GM19328 (cell line): ENCODE data around the gene NAE1.
"Not testable (repeated sequence)": the region's sequence is repeated elsewhere in the genome, so short reads cannot be mapped to it uniquely, and the experiment has no call there.

Source experiments
- ATAC-seq: cut with Tn5 transposase; IDR thresholded peaks from one replicate; pipeline ENCODE4 v1.9.1; 2021; ENCODE audit warnings: mild to moderate bottlenecking, moderate library complexity; ENCODE audit not compliant: unreplicated experiment

Gene NAE1

DNA sequence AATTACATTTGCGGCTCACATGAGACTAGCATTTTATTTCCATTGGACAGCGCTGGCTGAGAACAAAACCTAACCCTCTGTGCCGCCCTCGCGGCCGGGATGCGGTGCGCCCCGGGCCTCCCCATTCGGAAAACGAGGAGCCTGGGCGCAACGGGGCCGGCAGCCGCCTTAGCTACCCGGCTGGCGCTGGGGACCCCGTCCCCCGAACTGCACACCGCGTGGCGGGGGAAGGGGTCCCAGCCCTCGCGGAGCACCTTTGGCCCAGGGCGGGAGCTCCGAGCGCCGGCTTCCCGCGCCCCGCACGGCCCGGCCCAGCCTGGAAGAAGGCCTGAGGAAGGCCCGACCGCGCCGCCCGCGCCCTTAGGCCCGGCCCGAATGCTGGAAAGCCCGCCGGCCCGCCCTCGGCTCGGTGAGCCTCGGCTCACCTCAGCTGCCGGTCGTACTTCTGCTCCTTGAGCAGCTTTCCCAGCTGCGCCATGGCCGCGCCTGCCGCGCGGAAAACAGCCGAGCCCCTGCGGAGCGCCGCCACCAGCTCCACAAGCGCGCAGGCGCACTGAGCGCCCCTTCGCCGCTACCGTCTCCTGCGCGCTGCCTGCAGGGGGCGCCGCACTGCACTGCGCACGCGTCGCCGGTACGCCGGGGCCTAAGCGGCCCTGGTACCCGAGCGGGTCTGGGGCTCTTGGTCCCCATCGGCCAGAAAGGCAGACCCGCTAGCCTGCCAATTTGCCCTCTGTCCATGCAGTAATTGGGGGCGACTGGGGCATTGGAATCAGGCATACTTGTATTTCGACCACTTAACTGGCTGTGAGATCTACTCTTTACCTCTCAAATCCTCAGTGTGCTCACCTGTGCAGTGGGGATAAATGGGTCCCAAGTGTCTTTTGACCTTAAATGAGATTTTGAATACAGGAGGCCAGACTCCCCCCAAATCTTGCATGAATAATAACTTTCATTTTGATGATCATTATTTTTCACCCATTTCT lies at the start of gene NAE1:
Gene NAE1 (minus strand): TSS at position 555 of the 983 bp plus-strand sequence. CDS start 77 bp downstream, at position 478.
- ATAC-seq = peak; percentile 94

DNA sequence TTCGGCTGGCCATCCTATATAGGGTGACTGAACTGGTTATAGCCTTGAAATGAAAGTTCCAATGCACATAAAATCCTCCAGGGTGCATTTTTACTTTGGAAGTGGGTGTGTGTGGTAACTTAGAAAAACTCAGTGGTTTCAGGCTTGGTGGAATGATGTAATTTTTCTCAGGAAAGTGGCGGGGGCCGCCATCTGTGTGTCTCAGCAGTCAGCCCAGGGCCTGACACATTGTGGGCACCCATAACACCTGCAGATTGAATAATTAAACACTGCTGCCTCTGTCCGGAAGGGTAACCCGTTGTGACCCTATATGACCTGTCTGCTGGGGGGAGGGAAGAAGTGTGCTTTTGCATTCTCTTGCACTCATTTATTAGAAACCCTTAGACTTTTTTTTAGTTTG lies 47.3 kb upstream of the NAE1 start:
- no peak for ATAC-seq

DNA sequence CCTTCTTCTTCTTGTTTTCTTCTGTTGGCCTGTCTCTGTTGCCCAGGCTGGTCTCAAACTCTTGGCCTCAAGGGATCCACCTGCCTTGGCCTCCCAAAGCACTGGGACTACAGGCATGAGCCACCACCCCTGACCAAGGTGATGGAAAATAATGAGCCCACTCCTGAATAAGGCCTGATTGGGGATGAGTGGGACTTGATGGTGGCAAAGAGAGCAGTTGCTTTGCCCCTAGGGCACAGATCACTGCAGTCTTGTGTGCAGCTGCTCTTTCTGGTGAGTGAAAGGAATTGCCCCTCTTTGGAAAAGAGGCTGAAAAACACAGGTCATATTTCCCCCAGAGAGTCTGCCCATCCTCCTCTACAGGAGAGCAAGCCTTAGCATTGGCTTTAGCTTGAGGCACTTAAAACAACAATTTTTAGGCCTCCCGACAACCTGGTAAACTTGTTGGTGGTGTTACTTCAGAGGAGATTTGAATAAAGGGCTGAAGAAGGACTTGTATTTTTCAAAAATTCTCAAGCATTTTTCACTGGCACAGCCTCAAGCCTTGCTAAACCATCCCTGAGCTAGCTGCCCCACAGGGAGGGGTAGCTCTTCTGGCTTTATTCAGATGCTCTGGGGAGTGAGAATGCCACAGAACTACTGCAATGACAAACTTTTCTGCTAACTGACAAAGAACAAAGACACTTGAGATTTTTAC lies 43.5 kb upstream of the NAE1 start:
- no peak for ATAC-seq

DNA sequence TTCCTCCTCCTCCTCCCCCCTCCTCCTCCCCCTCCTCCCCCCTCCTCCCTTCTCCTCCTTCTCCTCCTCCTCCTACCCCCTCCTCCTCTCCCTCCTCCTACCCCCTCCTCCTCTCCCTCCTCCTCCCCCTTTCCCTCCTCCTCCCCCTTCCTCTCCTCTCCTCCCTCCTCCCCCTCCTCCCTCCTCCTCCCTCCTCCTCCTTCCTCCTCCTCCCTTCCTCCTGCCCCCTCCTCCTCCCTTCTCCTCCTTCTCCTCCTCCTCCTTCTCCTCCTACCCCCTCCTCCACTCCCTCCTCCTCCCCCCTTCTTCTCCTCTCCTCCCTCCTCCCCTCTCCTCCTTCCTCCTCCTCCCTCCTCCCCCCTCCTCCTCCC lies 42.9 kb upstream of the NAE1 start:
- ATAC-seq = no peak

DNA sequence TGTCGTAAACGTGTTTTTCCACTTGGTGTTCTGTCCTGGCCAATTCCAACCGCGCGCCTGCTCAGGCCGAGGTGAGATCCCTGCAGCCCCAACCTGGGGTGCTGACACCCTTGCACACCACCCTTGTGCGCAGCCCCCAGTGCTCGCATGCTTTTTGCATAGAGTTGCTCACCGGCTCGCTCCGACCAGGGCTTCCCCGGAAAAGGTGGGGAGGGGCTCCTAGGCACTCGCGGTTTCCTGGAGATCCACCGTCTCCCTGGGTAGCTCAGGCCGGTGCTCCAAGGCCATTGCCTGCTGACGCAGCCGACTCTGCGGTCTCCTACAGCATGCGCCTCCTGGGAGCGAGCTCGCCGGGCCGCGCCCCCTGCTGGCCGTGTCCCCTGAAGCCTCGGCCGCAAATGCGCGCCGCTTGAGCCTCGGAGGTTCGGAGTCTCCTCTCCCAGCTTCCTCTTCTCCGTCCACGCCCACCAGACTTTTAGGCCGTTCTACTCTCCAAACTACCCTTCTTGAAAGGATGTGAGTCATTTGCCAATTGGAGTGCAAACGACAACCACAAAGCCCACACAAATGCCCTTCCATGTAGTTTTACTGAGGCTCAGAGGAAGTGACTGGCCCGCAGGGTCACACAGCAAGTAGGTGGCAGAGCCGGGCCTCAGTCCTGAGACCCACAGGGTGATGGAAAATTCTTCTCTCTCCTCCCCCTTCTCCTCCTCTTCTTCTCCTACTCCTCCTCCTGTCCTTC lies 42.3 kb upstream of the NAE1 start:
- ATAC-seq = peak; percentile 75

DNA sequence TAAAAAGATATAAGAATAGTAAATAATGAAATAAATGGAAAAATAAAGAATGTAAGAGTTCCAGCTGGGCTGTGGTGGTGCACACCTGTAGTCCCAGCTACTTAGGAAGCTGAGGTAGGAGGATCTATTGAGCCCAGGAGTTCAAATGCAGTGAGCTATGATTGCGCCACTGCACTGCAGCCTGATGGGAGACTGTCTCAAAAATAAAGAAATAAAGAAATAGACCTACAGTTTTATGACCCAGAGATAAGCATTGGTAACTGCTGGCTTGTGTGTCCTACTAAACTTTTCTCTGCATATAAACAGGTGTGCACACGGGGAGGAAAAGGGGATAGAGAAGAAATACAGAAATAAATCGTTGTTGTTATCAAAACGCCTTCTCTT lies 41.8 kb upstream of the NAE1 start:
- no peak for ATAC-seq

DNA sequence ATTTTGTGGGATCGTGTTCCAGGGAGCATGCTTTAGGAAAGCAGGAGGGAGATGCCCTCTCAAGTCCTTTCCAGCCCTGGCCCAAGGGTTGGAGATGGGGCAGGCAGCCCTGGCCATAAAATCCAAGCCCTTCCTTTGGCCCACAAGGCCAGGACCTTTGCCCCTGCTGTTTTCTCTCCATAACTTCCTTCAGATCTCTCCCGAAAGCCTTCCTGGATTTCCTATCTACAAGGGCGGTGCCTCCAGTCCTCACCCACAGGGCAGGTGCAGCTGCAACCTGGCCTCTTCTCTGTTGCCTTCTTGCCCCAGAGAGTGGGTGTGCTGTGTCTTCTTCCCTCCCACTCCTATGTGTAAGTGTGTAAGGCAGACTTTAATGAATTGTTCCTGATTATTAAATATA lies 41.1 kb upstream of the NAE1 start:
- ATAC-seq = no peak

DNA sequence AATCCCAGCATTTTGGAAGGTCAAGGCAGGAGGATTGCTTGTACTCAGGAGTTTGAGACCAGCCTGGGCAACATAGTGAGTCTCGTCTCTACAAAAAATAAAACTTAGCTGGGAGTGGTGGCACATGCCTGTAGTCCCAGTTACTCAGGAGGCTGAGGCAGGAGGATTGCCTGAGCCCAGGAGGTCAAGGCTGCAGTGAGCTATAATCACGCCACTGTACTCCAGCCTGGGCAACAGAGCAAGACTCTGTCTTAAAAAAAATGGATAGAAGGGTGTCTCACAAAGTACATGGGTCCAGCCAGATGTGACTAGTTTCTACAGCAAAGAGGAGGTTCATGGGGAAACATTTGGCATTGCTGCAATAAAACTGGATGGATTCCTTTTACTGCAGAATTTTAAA lies 40.6 kb upstream of the NAE1 start:
- not testable (repeated sequence) for ATAC-seq

DNA sequence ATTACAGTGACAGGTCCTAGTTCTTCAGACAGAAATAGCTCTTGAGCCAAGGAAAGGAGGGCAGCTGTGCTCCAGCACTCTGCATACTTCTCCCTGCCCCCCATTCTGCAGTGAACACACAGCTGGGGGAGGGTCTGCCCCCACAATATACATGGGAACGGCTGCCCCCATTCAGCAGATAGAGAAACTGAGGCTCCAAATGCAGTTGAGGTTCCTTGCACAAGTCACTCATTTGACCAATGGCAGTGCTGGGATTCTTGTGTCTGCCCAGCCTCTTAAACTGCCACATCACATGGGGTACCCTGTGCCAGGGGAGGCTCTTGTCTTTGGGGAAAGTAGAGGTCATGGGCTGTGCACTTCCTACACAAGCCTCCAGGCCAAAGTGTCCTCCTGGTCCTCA lies 38.6 kb upstream of the NAE1 start:
- ATAC-seq = no peak

DNA sequence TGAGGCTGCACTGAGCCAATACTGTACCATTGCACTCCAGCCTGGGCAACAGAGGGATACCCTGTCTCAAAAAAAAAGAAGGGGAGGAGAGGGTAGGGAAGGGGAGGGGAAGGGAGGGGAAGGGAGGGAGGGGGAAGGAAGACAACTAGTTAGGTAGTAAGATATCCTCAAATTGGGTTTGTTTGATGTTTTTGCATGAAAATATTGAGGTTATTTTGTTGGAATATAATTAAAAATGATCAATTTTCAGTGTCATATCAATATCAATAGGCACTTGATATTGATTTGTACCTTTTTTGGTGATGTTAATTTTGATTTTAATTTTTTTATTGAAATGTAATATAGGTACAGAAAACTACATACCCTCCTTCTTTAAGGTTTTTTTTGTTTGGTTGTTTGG lies 32.9 kb upstream of the NAE1 start:
- no peak for ATAC-seq

DNA sequence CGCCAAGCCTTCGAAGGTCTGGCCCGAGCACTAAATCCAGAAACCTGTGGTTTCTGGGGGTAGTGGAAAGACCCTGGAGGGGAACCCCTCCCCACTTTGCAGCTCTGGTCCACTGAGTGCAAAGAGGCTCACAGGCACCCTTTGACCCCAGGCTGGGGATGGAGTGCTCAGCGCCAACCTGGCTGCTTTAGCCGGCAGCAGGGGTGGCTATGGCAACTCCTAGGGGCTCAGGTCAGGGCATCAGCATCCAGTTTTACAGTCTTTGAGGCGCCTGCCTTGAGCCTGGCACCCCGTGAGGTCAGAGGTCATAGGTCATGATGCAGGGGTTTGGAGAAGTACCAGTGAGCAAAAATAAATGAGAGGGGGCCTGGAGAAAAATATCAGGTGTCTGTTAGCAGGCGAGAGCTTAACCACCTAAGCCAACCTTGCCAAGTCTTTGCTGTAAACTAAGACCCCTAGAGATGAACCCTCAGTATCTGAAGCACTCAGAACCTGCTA lies 31.3 kb upstream of the NAE1 start:
- ATAC-seq = no peak

DNA sequence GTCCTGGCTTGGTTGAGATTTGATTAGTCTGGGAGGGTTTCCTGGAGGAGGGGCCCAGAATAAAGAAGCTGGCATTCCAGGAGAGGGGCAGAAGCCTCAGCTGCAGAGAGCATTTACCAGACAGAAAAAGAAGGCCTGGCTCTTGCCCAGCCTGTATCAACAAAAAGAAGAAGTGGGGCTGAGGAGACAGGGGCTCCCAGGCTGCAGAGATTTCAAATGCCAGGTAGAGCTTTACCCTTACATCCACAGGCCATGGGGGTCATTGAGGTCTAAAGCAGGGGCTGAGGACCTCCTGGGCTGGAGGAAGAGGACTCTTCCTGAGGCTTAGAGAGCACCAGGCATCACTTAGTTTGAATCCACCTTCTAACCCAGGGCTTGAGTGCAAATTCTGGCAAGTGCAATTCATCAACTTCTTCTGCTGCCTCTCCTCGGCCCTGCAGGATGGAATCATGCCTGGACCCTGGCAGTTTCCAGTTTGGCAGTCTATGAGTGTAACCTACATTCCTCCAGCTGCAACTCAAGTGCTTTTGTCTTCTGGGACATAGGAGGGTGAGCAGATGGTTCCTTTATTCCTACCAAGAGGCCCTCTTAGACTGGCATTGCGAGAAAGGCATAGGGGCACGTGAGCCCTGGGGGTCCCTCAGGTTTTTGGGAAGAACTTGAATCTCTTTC lies 28.8 kb upstream of the NAE1 start:
- no peak for ATAC-seq

DNA sequence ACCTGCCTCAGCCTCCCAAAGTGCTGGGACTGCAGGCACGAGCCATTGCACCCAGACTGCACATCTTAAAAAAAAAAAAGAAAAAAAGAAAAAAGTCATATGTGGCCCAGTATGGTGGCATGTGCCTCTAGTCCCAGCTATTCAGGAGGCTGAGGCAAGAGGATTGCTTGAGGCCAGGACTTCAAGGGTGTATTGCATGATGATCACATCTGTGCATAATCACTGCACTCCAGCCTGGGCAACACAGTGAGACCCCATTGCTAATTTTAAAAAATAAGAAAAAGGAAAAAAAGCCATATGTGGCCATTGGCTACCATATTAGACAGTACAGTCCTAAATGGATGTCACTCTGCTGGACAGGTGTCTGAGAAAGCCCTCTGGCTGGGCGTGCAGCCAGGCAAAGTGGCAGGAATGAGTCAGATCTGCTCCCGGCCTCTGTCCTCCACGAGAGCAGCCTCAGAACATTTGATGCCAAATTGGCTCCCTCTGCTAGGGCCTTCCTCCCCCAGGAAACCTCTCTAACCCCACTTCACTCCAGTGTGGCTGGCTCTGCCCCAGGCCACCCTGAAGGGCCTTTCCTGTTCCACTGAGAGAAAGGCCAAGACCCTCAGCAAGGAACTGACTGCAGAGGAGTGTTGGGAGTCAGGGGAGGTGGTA lies 28.1 kb upstream of the NAE1 start:
- ATAC-seq = no peak

DNA sequence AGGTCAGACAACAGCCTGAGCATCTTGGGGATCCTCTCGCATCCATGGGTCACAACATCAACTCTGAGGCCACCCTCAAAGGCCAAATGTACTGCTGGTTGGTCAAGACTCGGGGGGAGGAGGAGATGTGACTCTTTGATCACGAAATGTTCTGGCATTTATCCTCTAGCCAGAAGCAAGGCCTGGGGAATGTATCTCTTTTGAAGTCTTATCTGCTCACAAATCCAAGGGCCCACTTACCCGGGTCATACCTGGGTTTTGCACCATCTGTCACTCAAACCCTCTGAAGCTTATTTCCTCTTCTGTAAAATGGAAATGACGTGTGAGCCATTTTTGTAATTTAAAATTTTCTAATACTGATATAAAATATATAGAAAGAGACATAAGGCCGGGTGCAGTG lies 26.7 kb upstream of the NAE1 start:
- ATAC-seq = no peak

DNA sequence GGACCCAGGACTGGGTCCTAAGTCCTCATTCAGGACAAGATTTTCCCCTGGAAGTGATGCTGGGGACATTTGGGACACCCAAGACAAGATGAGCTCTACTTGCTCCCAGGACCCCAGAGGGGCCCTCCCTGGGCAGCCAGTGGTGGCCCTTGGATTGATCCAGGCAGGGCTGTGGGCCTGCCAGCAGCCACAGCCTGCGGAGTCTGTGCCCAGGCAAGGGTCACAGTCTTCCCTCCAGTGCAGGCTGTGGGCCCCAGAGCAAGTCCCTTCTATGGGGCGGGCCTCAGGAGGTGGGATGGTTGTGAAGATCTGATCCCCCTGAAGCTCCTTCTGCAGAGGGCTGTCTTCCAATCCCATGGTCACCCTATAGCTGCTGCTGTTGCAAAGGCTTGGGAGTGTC lies 26.0 kb upstream of the NAE1 start:
- ATAC-seq = no peak

DNA sequence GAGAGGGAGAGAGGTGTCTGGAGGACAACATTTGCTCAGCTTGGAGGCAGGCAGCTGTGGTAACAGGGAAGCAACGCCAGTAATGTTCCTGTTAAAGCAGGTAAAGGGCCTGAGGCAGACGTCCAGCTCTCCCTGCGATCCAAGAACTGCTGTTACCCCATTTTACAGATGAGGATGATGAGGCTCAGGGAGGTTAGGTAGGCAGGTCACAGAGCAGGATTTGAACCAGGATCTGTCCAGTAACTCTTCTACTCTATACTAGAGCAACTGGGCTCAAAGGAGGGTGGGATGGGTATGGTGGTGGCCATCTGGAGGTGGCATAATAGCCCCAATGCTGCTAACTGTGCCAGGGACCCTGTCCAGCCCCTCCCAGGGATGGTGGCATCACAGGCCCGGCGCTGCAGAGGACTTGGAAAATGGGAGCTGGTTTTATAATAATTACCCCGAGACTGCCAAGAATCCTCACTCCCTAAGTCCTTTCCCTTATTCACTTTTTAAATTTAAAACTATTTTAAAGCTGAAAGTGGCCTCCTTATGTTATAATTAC lies 25.5 kb upstream of the NAE1 start:
- ATAC-seq = no peak

DNA sequence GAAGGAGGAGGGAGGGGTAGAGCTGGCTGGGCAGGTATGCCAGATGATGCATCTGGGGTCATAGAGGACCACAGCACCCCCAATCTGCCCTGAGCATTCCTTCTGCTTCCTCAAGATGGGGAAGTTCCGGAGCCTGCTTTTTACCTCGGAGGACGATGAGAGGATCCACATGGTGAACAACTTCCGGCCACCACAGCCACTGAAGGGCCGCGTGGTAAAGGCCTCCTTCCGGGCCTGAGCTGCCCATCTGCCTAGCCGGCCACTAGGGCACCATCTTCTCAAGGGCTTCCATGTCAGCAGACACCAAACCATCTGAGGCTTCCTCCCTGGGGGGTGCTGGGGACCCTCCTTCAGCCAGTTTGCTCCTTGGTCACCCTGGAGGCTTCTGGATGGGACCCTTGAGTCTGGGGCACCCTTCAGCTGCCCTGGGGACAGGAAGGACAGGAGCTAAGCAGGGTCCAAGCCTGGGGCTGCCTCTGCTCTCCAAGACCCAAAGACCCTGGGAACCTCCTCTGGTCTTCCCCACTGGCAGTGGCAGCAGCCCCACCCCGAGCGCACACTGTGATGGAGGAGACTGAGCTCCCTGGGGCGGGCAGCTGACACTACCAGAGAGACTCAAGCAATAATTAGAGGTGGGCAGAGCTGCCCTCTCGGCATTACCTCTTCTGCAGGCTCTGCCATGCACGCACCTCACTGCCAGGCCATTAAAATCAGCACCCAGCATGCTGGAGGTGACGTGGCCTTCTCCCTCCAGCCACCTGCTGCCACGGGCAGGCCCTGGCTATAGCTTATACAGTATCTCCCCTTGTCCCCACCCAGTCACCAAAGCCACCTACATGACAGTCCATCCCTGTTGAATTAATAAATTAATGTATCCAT lies 22.7 kb upstream of the NAE1 start:
- ATAC-seq = no peak

DNA sequence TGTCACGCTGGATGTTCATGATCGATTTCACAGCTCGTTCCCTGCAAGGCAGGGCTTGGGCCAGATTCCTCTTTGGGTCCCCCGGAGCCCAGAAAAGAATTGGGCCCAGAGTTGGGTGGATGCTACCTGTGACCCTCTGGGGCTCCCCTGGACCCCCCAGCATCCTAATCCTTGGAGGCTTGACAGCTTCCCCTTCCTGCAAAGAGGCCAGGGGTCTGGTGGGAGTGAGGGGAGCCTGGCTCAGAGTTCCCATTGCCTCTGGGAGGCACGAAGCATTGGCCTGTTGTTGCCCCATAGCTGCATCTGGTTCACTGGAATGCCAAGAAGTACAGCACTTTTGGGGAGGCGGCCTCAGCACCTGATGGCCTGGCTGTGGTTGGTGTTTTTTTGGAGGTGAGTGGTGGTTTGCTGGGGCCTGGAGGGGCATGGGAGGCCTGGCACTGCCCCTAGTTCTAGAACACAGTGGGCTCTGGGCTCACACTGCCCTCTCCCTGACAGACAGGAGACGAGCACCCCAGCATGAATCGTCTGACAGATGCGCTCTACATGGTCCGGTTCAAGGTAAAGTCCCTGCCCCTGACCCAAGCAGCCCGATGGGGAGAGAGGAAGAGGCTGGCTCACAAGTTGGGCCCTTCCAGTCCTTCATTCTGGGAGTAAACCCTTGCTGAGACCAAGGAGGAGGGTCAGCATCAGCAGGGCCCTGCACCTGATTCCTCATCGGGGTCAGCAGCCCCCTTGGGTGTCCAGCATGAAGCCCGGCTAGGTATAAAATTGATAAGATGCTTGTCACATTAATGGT lies 20.6 kb upstream of the NAE1 start:
- no peak for ATAC-seq
